Activated effector memory CD4-positive, alpha-beta T cell treated with Interleukin-2 at 50 U/mL for 16 hours (primary cell): ENCODE data around the gene TTC7B.

Experiments used
- DNase-seq: peaks from one replicate; pipeline ENCODE4 v3.0.0-alpha.2; 2020

The TTC7B gene

GRCh38 chr14:90499908-90500664, 316.1 kb downstream of the TTC7B start:
- DNase-seq = no peak

GRCh38 chr14:90499121-90499520, 317.1 kb downstream of the TTC7B start:
- no peak for DNase-seq

GRCh38 chr14:90498198-90498597, 318.0 kb downstream of the TTC7B start:
- DNase-seq = no peak

- DNase-seq = no peak
These were observed 319.9 kb downstream of the TTC7B start for GRCh38 chr14:90496379-90496778.

- no peak for DNase-seq
These were observed 320.6 kb downstream of the TTC7B start for GRCh38 chr14:90495357-90496276.

GRCh38 chr14:90491911-90492531, 324.2 kb downstream of the TTC7B start:
- no peak for DNase-seq

GRCh38 chr14:90491221-90491885, 324.9 kb downstream of the TTC7B start:
- no peak for DNase-seq

GRCh38 chr14:90490720-90491050, 325.5 kb downstream of the TTC7B start:
- DNase-seq = no peak

- no peak for DNase-seq
These were observed 326.1 kb downstream of the TTC7B start for GRCh38 chr14:90489916-90490719.

- DNase-seq = no peak
These were observed 326.9 kb downstream of the TTC7B start for GRCh38 chr14:90489306-90489705.

GRCh38 chr14:90488256-90488655, 328.0 kb downstream of the TTC7B start:
- DNase-seq = no peak

- DNase-seq = no peak
These were observed 328.8 kb downstream of the TTC7B start for GRCh38 chr14:90487462-90487861.

GRCh38 chr14:90487031-90487430, 329.2 kb downstream of the TTC7B start:
- DNase-seq = no peak

- DNase-seq = no peak
These were observed 331.9 kb downstream of the TTC7B start for GRCh38 chr14:90484291-90484690.

- DNase-seq = peak; percentile 23
These were observed 332.7 kb downstream of the TTC7B start for GRCh38 chr14:90483571-90483974.

GRCh38 chr14:90483117-90483516, 333.1 kb downstream of the TTC7B start:
- DNase-seq = no peak

- DNase-seq = no peak
These were observed 340.9 kb downstream of the TTC7B start for GRCh38 chr14:90475298-90475697.
